Skin of body (tissue), 2 donors: ENCODE results near the gene MAPK11. TPM values are rescaled to one million over a fixed set of nuclear protein-coding genes. Genes with fewer than 3 reads are reported as not detected.
"Not testable (repeated sequence)": the region's sequence is repeated elsewhere in the genome, so short reads cannot be mapped to it uniquely, and the experiment has no call there.

Experiments
- DNase-seq: peaks from one replicate; lab custom pipeline; 2025; lab: John Stamatoyannopoulos, UW
- total RNA-seq: library from RNA; depleted of rRNA; stranded (reverse); fragments of >200 nt; gene quantifications from one replicate; pipeline ENCODE4 v1.2.3, GENCODE V29; 2014

The MAPK11 gene
- total RNA-seq, 1 donor from 2014 or later: 5.2 TPM

DNA sequence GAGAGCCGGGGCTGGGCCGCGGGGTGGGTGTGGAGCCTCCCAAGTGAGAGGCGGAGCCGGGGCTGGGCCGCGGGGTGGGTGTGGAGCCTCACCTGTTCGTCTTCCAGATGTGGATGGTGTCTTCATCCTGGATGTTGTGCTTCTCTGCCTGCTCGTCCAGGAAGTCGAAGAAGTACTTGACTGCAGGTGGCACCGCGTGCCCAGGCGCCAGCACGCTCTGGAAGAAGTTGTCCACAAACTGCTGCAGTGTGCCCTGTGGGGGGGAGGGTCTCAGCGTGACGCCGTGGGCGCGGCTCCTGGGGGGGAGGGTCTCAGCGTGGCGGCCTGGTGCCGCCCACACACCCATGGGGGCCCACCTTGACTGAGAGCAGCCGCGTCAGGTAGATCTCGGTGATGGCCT is 7.6 kb upstream of the MAPK11 start:
- DNase-seq: no peak

DNA sequence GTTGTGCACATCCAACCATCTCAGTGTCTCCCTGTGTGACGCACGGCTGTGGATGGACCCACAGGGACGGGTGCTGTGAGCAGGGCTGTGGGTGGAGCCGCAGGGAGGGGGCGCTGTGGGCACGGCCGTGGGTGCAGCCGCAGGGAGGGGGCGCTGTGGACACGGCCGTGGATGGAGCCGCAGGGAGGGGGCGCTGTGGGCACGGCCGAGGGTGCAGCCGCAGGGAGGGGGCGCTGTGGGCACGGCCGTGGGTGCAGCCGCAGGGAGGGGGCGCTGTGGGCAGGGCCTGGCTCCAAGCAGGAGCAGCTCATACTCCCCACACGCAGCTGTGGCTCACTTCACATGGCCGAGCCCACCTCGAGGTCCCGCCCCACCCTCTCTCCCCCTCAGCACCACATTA is 6.0 kb upstream of the MAPK11 start:
- no peak for DNase-seq

DNA sequence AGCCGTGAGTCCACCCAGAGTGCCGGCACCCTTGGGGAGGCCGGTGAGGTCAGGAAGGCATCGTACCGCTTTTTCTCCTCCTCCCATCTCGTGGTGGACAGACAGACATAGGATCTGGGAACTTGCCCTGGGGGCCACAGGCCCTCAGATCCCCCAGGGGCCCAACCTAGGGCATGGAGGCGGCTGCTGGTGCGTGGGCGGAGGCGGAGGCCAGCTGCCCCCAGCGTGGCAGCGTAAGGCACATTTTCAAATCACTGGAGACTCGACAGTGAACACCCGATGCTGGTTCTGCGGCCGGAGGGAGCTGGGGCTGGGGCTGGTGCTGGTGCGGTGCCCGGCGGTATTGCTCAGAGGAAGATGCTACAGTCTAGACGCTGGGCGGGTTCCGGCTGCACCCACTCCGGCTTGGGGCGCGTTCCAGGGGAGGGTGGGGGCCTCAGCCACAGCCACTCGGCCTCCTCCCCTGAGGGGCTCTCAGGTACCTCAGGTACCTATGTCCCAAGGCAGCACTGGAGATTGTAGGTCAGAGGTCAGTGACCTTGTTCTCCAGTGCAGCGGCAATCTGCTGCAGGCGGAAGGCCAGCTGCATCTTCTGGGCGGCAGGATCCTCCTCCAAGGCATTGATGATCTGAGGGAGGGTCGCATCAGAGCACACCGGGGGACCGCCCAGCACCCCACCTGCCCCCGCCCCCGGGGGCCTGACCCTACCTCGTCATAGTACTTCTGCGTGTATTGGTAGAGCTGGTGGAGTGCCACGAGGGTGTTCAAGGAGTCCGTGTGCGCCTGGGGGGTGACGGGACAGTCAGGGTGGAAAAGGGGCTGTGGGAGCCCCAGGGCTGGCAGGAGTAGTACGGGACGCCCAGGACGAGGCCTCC is 5.2 kb upstream of the MAPK11 start:
- no peak for DNase-seq

DNA sequence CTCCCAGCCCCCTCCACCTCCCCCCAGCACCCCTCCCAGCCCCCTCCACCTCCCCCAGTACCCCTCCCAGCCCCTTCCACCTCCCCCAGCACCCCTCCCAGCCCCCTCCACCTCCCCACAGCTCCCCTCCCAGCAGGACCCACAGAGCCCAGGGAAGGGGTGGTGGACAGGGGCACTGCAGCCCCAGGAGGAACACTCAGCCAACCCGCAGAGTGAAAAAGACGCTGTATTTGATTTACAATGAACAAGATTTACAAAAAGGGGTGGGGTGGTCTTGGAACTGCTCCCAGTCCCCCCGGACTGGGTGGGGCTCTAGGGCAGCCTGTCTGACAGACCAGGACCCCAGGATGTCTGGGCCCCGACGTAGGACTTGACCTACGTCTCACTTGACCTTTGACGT is 4.6 kb upstream of the MAPK11 start:
- DNase-seq: no peak

DNA sequence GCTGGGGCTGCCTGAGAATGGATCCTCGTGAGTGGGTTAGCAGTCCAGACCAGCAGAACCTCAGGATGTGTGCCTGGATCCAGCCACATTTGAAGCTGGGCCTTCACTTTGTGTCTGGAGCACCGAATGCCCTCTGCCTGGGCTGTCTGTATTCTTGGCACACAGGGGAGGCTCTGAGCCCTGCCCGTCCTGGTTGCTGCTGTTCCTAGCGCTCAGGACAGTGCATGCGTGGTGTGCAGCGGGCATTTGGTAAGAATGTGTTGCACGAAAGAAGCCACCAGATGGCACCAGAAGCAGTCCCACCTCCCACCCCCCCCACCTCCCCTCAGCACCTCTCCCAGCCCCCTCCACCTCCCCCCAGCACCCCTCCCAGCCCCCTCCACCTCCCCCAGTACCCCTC is 4.1 kb upstream of the MAPK11 start:
- DNase-seq: no peak

DNA sequence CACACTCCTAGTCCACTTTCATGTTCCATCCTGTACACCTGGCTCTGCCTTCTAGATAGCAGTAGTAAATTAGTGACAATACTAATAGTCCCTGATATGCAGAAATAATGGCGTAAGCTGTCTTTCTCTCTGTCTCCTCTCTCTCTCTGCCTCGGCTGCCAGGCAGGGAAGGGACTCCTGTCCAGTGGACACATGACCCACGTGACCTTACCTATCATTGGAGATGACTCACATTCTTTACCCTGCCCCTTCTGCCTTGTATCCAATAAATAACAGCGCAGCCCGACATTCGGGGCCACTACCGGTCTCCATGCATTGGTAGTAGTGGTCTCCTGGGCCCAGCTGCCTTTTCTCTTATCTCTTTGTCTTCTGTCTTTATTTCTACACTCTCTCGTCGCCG is 3.6 kb upstream of the MAPK11 start:
- not testable (repeated sequence) for DNase-seq

DNA sequence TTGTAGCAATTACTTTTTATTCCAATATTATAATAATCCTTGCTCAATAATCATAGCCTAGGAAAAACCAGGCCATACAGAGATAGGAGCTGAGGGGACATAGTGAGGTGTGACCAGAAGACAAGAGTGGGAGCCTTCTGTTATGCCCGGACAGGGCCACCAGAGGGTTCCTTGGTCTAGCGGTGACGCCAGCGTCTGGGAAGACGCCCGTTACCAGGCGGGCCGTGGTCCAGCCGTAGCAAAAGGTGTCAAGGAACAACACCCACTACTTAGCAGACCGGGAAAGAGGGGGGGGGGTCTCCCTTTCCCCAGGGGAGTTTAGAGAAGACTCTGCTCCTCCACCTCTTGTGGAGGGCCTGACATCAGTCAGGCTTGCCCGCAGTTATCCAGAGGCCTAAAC is 3.2 kb upstream of the MAPK11 start:
- not testable (repeated sequence) for DNase-seq

DNA sequence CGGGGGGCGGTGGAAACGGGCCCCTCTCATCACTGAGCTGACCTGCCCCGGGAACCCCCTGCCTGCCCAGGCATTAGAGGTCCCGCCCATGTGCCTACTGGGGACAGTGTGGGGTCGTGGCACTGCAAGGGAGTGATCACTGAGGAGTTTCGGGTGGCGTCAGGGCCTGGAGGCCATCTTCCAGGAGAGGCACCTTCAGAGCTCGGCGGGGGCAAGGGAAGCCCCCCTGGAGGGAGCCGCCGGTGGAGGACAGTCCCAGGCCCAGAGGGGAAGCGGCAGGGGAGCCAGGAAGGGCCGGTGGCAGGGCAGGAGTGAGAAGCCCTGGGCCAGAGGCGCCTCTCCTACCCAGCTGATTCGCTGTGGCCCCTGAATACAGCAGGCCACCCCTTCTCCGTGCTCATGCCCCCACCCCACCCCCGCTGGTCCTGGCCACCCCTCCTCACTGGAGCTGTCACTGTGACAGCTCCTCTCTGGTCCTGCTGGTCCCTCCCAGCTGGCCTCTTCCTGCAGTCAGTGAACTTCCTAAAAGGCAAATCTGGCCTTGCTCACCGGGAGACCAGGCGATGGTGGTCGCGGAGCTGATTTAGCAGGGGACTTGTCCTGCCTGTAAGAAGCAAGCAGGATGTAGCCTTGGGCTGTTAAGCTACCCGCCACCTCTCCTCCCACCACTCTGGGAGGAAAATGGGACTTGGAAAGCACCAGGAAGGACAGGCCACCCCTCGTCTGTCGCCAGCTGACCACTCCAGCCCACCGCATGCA is 2.0 kb upstream of the MAPK11 start:
- no peak for DNase-seq

DNA sequence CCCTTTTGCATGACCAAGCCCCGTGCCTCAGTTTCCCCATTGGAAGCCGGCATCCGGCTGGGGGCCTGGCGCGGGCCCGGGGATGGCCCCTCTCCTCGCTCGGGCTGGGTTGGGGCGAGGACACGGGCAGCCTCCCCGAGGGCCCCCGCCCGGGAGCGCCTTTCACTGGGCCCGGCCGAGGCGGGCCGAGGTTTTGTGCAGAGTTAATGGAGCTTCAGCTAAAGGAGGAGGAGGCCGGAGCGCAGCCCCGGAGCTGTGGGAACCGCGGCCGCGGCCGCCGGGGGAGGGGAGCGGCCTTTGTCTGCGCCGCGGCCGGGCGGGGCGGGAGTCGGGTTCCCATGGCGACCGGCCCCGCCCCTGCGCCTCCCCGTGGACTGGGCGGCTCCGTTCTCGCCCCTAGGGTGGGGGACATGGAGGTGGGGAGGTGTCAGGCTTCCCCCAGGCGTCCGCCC is 1.4 kb upstream of the MAPK11 start:
- no peak for DNase-seq

DNA sequence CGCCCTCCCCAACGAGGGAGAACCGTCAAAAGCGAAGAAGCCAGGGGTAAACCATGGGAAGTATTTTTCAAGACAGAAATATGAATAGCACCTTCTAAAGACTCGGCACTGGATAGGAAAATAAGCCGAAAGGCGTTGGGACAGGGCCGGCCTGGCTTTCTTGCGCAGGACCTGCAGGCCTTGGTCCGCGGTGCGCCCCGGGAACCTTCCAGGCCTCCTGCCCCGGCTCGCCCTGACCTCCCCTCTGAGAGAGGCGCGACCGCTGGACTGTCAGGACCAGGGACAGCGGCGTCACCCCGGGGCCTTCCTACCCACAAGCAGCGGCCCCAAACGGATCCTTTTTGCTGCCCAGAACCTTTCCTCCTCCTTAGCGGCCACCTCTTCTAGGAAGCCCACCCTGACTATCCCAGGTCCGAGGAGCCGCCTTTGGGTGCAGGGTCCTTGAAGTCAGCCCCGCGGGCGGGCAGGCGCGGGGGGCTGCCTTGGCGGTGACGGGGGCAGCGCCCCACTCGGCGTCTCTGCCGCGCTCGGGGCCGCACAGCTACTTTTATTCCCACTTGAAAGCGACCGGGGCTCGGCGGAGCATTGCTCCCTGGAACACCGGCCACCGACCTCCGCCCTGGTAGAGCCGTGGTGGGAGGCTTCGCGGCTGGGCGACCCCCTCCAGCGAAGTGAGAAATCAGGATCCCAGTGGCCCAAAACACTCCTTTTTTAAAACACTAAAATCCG is 650 bp upstream of the MAPK11 start:
- DNase-seq: no peak

DNA sequence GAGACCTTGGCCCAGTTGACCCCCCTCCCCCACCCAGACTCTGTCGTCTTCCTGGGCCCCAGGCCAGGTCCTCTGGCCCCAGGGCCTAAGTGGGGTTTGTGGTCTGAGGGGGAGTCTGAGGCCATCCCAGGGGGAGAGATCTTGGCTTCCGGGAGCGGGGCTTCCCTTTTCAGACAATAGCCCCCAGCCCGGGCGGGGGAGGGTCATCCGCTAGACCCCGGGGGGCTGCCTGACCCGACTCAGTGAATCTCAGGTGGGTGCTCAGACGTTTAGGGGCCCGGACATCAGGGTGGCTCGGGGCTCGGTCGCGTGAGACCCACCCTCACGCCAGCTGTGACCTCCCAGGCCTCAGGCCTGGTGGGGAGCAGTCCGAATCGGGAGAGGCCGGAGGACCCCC is 609 bp downstream of the MAPK11 start:
- no peak for DNase-seq

DNA sequence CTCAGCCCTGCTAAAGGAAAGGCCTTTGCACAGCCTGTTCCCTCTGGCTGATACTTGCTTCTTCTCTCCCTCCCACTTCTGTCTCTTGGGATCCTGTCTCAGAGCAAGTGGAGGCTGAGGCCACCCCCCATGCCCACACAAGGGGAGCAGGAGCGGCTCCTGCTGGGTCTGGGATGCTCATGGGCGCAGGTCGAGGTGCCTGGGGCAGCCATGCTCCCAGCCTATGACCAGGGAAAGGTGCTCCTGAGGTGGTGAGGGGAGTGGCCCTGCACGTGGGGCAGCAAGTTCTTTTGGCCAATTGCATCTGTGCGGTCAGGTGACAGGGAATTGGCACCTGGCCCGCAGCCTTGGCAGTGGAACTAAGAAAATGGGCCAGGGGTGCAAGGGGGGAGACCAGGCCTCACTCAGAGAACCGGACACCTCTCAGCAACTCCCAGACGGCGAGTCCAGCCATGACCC is 1.5 kb downstream of the MAPK11 start:
- no peak for DNase-seq

DNA sequence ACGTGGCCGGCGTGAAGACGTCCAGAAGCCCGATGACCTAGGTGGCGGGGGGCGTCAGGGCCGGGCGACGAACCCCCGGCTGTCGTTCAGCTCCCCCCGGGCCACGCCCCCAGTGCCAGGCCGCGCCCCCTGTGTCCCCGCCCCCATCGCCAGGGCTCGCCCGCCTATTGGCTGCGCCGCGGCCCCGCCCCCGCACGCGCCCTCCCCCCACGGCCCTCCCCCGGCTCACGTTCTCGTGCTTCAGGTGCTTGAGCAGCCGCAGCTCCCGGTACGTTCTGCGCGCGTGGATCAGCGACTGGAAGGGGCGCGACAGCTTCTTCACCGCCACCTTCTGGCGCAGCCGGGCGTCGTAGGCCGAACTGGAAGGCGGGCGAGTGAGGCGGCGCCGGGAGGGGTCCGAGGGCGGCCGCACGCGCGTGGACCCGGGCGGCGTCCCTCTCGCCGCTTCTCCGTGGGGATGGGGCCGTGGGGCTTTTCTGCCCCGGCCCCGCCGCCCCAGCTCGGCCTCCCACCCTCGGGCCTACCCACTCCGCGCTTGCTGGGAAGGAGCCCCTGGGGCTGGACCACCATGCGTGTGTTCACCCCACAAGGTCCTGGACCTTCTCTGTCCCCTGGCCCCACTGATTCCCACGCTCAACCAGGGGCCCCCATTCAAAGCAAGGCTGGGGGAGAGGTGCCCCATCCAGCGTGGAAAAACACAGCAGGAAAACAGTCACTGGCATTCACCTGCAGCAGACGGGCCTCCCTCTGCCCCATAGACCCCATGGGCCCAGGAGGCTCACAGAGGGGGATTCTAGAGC is 2.4 kb downstream of the MAPK11 start:
- no peak for DNase-seq

DNA sequence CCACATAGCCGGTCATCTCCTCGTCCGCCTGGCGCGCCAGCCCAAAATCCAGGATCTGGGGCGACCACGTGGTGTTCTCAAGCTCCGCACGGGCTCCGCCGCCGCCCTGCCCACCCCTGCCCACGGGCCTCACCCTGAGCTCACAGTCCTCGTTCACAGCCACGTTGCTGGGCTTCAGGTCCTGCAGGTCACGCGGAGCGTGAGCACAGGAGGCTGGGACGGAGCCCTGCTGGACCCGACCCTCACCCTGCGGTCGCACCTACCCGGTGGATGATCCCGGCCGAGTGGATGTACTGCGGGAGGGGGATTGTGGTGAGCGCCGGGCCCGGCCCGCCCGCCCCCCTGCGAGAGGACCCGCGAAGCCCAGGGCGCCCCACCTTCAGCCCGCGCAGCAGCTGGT is 3.2 kb downstream of the MAPK11 start:
- no peak for DNase-seq

DNA sequence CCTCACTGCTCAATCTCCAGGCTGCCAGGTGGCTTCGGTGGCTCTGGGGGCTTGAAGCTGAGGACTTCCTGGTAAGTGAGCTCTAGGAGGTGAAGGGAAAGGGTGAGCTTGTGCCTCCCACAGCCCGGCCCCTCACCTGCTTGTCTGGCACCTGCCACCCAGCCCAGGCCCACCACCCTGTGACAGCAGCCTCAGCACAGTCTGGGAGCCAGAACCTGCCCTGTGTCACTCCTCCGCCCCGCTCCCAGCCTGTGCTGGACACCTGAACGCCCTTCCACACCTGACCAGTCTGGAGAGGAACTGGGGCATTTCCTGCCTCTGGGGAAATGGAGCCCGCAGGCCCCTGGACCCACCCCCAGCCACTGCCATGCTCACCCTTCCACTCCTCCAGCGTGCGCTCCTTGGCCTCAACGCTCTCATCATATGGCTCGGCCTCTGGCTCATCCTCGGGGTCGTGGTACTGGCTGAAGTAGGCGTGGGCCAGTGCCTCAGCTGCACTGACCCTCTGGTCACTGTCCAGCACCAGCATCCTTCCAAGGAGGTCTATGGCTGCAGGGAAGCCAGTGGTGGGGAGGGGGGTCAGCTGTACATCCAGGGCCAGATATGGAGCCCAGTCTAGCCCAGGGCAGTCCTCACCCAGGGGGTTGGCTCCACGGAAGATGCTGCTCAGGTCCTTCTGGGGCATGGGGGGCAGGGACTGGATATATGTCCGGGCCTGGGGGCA is 5.1 kb downstream of the MAPK11 start:
- no peak for DNase-seq

DNA sequence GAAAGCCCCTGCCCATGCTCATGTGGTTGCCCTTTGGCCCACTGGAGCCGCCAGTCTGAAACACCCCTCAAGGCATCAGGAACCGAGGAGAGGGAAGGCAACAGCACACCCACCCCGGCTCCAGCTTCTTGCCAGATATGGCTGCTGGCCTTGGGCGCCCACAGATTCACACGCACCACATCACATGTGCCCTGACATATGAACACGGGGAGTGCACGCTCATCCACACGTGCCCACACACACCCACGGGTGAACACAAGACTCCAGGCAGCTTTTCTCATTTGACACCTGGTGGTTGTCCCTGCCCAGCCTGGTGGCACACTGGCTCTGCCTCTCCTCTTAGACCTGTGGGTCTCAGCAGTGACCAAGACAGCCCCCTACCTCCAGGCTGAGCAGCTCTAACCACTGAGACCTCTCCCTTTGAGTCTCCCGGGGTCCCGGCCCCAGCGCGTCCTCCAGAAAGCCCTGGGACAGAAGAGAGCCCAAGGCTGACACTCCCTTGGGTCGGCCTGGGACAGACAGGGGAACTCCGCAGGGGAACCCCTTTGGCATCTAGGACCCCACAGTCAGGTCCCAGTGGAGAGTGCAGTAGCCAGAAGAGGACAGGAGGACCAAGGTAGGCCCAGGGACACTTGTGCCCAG is 6.0 kb downstream of the MAPK11 start:
- no peak for DNase-seq

DNA sequence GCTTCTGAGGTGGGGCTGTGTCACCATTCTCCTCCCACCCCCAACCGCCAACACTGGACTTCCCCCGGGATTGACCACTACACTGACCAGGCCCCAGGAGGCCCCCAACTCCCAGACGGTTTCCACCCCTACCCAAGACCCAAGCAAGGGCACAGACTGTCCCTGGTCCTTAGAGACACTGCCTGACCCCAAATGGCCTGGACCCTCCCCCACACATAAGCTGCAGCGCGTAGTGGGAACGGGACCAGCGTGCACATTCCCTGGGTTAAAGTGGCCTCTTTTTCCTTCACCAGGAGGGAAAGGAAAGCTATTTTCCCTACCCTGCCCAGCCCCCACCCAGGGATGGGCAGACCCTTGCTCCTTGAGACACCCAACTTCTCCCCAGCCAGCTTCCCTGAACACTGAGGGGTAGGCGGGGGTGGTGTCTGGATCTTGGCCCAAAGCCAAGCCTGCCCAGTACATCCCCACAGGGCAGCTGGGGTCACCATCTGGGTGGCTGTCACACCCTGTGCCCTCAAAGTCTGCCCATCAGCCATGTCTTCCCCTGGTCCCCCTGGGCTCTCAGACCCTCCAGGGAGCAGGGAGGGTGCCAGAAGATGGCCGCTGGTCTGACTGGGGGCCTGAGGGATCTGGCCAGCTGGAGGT is 7.1 kb downstream of the MAPK11 start:
- DNase-seq: no peak

DNA sequence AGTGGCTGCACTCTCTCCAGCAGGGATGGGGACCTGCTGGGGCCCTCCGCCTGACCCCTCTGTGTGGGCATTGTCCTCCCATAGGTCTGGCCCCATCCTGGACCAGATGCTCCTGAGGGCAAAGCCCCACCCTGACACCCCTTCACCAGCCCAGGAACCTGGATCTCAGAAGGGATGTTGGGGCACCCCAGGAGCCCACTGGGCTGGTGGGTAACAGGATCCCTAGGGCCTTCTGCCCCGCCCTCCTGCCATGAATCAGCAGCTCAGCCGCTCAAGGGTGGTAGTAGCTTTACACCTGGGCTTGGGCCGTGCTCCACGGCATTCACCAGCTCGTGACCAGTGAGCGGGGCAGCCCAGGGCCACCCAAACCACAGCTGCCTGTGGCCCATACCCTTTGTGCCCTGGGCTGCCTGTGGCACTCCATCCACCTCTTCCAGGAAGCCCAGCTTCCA is 7.7 kb downstream of the MAPK11 start:
- no peak for DNase-seq
